Measurements from ENCODE around the gene WDR13.

DNA sequence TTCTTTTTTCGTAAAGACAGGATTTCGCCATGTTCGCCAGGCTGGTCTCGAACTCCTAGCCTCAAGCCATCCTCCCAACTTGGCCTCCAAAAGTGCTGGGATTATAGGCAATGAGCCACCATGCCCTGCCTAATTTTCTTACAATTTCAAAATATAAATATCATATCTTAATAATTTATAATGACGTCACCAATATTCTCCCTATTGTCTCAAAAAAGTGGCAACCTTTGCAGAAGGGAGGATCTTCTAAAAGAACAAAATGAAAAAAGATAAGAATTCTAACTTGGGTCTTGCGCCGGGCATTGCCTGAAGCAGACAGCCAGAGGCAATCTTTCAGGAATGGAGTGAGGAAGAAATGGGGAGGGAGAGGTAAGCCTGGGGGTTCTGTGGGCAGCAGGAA, 48.4 kb downstream of the WDR13 start:
- no peak for TF ChIP-seq ZNF121 (CRISPR knock-in tag; IDR thresholded peaks at IDR 0.05)
- TF ChIP-seq, protein P1, sequence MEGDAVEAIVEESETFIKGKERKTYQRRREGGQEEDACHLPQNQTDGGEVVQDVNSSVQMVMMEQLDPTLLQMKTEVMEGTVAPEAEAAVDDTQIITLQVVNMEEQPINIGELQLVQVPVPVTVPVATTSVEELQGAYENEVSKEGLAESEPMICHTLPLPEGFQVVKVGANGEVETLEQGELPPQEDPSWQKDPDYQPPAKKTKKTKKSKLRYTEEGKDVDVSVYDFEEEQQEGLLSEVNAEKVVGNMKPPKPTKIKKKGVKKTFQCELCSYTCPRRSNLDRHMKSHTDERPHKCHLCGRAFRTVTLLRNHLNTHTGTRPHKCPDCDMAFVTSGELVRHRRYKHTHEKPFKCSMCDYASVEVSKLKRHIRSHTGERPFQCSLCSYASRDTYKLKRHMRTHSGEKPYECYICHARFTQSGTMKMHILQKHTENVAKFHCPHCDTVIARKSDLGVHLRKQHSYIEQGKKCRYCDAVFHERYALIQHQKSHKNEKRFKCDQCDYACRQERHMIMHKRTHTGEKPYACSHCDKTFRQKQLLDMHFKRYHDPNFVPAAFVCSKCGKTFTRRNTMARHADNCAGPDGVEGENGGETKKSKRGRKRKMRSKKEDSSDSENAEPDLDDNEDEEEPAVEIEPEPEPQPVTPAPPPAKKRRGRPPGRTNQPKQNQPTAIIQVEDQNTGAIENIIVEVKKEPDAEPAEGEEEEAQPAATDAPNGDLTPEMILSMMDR (IDR thresholded peaks at IDR 0.05) = no peak
- no peak for TF ChIP-seq CREB1 (CRISPR knock-in tag; IDR thresholded peaks at IDR 0.05)
- TF ChIP-seq, protein P2, sequence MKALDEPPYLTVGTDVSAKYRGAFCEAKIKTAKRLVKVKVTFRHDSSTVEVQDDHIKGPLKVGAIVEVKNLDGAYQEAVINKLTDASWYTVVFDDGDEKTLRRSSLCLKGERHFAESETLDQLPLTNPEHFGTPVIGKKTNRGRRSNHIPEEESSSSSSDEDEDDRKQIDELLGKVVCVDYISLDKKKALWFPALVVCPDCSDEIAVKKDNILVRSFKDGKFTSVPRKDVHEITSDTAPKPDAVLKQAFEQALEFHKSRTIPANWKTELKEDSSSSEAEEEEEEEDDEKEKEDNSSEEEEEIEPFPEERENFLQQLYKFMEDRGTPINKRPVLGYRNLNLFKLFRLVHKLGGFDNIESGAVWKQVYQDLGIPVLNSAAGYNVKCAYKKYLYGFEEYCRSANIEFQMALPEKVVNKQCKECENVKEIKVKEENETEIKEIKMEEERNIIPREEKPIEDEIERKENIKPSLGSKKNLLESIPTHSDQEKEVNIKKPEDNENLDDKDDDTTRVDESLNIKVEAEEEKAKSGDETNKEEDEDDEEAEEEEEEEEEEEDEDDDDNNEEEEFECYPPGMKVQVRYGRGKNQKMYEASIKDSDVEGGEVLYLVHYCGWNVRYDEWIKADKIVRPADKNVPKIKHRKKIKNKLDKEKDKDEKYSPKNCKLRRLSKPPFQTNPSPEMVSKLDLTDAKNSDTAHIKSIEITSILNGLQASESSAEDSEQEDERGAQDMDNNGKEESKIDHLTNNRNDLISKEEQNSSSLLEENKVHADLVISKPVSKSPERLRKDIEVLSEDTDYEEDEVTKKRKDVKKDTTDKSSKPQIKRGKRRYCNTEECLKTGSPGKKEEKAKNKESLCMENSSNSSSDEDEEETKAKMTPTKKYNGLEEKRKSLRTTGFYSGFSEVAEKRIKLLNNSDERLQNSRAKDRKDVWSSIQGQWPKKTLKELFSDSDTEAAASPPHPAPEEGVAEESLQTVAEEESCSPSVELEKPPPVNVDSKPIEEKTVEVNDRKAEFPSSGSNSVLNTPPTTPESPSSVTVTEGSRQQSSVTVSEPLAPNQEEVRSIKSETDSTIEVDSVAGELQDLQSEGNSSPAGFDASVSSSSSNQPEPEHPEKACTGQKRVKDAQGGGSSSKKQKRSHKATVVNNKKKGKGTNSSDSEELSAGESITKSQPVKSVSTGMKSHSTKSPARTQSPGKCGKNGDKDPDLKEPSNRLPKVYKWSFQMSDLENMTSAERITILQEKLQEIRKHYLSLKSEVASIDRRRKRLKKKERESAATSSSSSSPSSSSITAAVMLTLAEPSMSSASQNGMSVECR (CRISPR knock-in tag; IDR thresholded peaks at IDR 0.05; ENCODE audit: borderline replicate concordance) = no peak
